Panc1 (cell line): ENCODE results near the gene OR5B2. TPM values are rescaled to one million over a fixed set of nuclear protein-coding genes. Genes with fewer than 3 reads are reported as not detected.

ENCODE experiments used
- ATAC-seq: fragments of 200-7000 bp; cut with Tn5 transposase; 2 replicates; pipeline ENCODE4 v1.9.1; 2020; ENCODE audit warnings: mild to moderate bottlenecking, moderate library complexity
- BruUV-seq: library from RNA; stranded (reverse); fragments of 400-500 nt; replicated peaks from 2 replicates; lab custom pipeline; 2021; lab: Mats Ljungman, UMichigan
- CTCF ChIA-PET: fragments of 300-600 bp; sonication (Branson Sonifier 250); formaldehyde crosslinking; loops from one replicate; lab custom pipeline; 2022; ENCODE audit warnings: antibody characterized with exemption; lab: Charles Lee
- POLR2A ChIA-PET: fragments of 300-600 bp; sonication (Branson Sonifier 250); formaldehyde crosslinking; loops from one replicate; lab custom pipeline; 2022; ENCODE audit warnings: antibody characterized with exemption; lab: Charles Lee
- DNase-seq: peaks from one replicate; pipeline ENCODE4 v3.0.0-alpha.2; 2010; ENCODE audit warnings: low read depth, low spot score
- H3K27ac ChIP-seq: 2 replicates; pipeline ENCODE4 v1.5.1; 2011; ENCODE audit warnings: mild to moderate bottlenecking, low read length, inconsistent platforms
- H3K27me3 ChIP-seq: fragments of 200-500 bp; sonication (Bioruptor generic); 2 replicates; pipeline ENCODE4 v1.6.0; 2014; ENCODE audit warnings: low read length, inconsistent platforms; ENCODE audit not compliant: control insufficient read depth, insufficient read depth
- H3K36me3 ChIP-seq: fragments of 200-500 bp; sonication (Bioruptor generic); 2 replicates; pipeline ENCODE4 v1.5.1; 2014; ENCODE audit warnings: inconsistent platforms, mild to moderate bottlenecking, low read length, moderate library complexity; ENCODE audit not compliant: control insufficient read depth, insufficient read depth
- H3K4me1 ChIP-seq: 2 replicates; pipeline ENCODE4 v1.5.1; 2011; ENCODE audit warnings: inconsistent platforms, mild to moderate bottlenecking, low read length, moderate library complexity; ENCODE audit not compliant: control insufficient read depth, insufficient read depth
- H3K4me3 ChIP-seq, 2 experiments: 2 replicates each; pipeline ENCODE4 v1.5.1; 2011 to 2012; ENCODE audit warnings: low read depth in 2 of 2, low read length in 2 of 2, mild to moderate bottlenecking in 2 of 2, inconsistent platforms in 1 of 2, moderate library complexity in 1 of 2
- H3K9me3 ChIP-seq: fragments of 200-500 bp; sonication (Bioruptor generic); 2 replicates; pipeline ENCODE4 v1.5.1; 2014; ENCODE audit warnings: low read depth, mild to moderate bottlenecking, inconsistent platforms, low read length, moderate library complexity; ENCODE audit not compliant: control insufficient read depth, insufficient read depth
- CTCF ChIP-seq: fragments of 450-650 bp; IDR thresholded peaks from 2 replicates; pipeline ENCODE4 v1.5.1; 2017; ENCODE audit warnings: mild to moderate bottlenecking
- POLR2AphosphoS5 ChIP-seq: IDR thresholded peaks from 2 replicates; pipeline ENCODE4 v1.6.1; 2012; ENCODE audit warnings: mild to moderate bottlenecking, low read depth, low read length, moderate library complexity
- REST ChIP-seq, 2 experiments: IDR thresholded peaks; 2 replicates each; pipeline ENCODE4 v1.6.1; 2011 to 2012; ENCODE audit warnings: low read depth in 2 of 2, control low read depth in 1 of 2, low read length in 1 of 2, mild to moderate bottlenecking in 1 of 2, moderate library complexity in 1 of 2; ENCODE audit not compliant: insufficient read depth in 1 of 2
- SIN3A ChIP-seq: IDR thresholded peaks from 2 replicates; pipeline ENCODE4 v1.6.1; 2012; ENCODE audit warnings: low read depth, mild to moderate bottlenecking, low read length, moderate library complexity, borderline replicate concordance; ENCODE audit not compliant: insufficient read depth
- TCF7L2 ChIP-seq: IDR thresholded peaks from 2 replicates; pipeline ENCODE4 v1.6.1; 2011; ENCODE audit warnings: mild to moderate bottlenecking, low read depth, low read length, inconsistent platforms
- in situ Hi-C: cut with HindIII; loops from 2 replicates; pipeline ENCODE4 v1.10.0; 2016; ENCODE audit warnings: low sequenced_read_pairs, low pct_unique_long_range_greater_than_20kb
- intact Hi-C: fragments of 100-400 bp; cut with micrococcal nuclease; formaldehyde crosslinking; loops from one replicate; pipeline ENCODE4 v1.10.0; 2022; ENCODE audit not compliant: unreplicated experiment
- total RNA-seq: library from RNA; stranded (reverse); gene quantifications from one replicate; pipeline ENCODE4 v1.2.1, GENCODE V29; 2021; ENCODE audit not compliant: unreplicated experiment

OR5B2 gene
- total RNA-seq, 1 experiment from 2014 or later = not detected

GRCh38 chr11:58390551-58391063 is 37.3 kb downstream of the OR5B2 start:
- ChIA-PET POLR2A (no interaction called here), CTCF (no interaction called here)
- Histone ChIP-seq H3K9me3 (no peaks in the 10 kb centered on the region), H3K4me1 (no peaks in the 10 kb centered on the region), H3K27me3 (no peaks in the 10 kb centered on the region), H3K4me3 (no peak overlapping the region), H3K36me3 (no peaks in the 10 kb centered on the region), H3K27ac (no peak overlapping the region)
- in situ Hi-C loops (no loop called here), intact Hi-C loops (no loop called here)
- no peak for ATAC-seq
- DNase-seq = no peak
- no TSS peak for BruUV-seq
- TF ChIP-seq CTCF = no peak
- no peak for TF ChIP-seq SIN3A
- no peak for TF ChIP-seq POLR2AphosphoS5
- TF ChIP-seq REST (IDR thresholded peaks at IDR 0.05; ENCODE audit: insufficient read depth in 1 of 2, low read depth in 2 of 2, low read length in 1 of 2) = no peak
- TF ChIP-seq TCF7L2 = no peak

Other genes starting within 250 kb of the OR5B2 start
- not detected for gene OR9Q2, start 239.1 kb downstream of the OR5B2 start, total RNA-seq
- gene OR1S2, start 224.0 kb downstream of the OR5B2 start, total RNA-seq = not detected
- gene OR1S1, start 215.4 kb downstream of the OR5B2 start, total RNA-seq = not detected
- gene OR10Q1, start 199.2 kb downstream of the OR5B2 start, total RNA-seq = not detected
- gene OR10W1, start 159.9 kb downstream of the OR5B2 start, total RNA-seq = not detected
- not detected for gene OR5B17, start 69.1 kb downstream of the OR5B2 start, total RNA-seq
- not detected for gene OR5B3, start 21.2 kb downstream of the OR5B2 start, total RNA-seq
- gene OR5B12, start 14.1 kb upstream of the OR5B2 start, total RNA-seq = not detected
- gene OR5B21, start 80.0 kb upstream of the OR5B2 start, total RNA-seq = not detected
- 3.0 TPM for gene LPXN, start 147.7 kb upstream of the OR5B2 start, total RNA-seq
- gene ZFP91, start 150.9 kb upstream of the OR5B2 start, total RNA-seq = 80.4 TPM
- gene CNTF, start 194.5 kb upstream of the OR5B2 start, total RNA-seq = 3.0 TPM